ELF-1 (cell line): ENCODE data around the gene HOXC12.

ENCODE experiments used
- DNase-seq: peaks from one replicate; pipeline ENCODE4 v3.0.0-alpha.2; 2016; ENCODE audit warnings: low read depth, low spot score

Gene HOXC12

GRCh38 chr12:53940443-53941014, 14.2 kb upstream of the HOXC12 start:
- DNase-seq = no peak

GRCh38 chr12:53941187-53941586, 13.5 kb upstream of the HOXC12 start:
- DNase-seq = no peak

GRCh38 chr12:53941750-53942149, 13.0 kb upstream of the HOXC12 start:
- DNase-seq = no peak

- DNase-seq = no peak
Measured at GRCh38 chr12:53942467-53942997, 12.2 kb upstream of the HOXC12 start.

GRCh38 chr12:53944209-53944608, 10.5 kb upstream of the HOXC12 start:
- DNase-seq = no peak

GRCh38 chr12:53944907-53945847, 9.5 kb upstream of the HOXC12 start:
- DNase-seq = no peak

- no peak for DNase-seq
Measured at GRCh38 chr12:53947743-53948142, 7.0 kb upstream of the HOXC12 start.

GRCh38 chr12:53948650-53949593, 5.8 kb upstream of the HOXC12 start:
- DNase-seq = no peak

- no peak for DNase-seq
Measured at GRCh38 chr12:53949631-53950436, 4.9 kb upstream of the HOXC12 start.

GRCh38 chr12:53950437-53950773, 4.3 kb upstream of the HOXC12 start:
- DNase-seq = no peak

GRCh38 chr12:53950789-53951576, 3.7 kb upstream of the HOXC12 start:
- no peak for DNase-seq

GRCh38 chr12:53951577-53952334, 2.9 kb upstream of the HOXC12 start:
- no peak for DNase-seq

- DNase-seq = no peak
Measured at GRCh38 chr12:53952335-53952694, 2.4 kb upstream of the HOXC12 start.

GRCh38 chr12:53952871-53953734, 1.6 kb upstream of the HOXC12 start:
- peak; percentile 86 for DNase-seq

GRCh38 chr12:53953831-53954693, 641 bp upstream of the HOXC12 start:
- DNase-seq = no peak

- DNase-seq = no peak
Measured at GRCh38 chr12:53955036-53955775, 503 bp downstream of the HOXC12 start.

GRCh38 chr12:53955776-53956250, 1.1 kb downstream of the HOXC12 start:
- DNase-seq = no peak
